Right forelimb (tissue), 1 donor: Measurements from ENCODE around the gene L2HGDH.
"Not testable (repeated sequence)": the region's sequence is repeated elsewhere in the genome, so short reads cannot be mapped to it uniquely, and the experiment has no call there.

Source experiments
- DNase-seq: peaks from one replicate; pipeline ENCODE4 v3.0.0-alpha.2; 2018

The L2HGDH gene

DNA sequence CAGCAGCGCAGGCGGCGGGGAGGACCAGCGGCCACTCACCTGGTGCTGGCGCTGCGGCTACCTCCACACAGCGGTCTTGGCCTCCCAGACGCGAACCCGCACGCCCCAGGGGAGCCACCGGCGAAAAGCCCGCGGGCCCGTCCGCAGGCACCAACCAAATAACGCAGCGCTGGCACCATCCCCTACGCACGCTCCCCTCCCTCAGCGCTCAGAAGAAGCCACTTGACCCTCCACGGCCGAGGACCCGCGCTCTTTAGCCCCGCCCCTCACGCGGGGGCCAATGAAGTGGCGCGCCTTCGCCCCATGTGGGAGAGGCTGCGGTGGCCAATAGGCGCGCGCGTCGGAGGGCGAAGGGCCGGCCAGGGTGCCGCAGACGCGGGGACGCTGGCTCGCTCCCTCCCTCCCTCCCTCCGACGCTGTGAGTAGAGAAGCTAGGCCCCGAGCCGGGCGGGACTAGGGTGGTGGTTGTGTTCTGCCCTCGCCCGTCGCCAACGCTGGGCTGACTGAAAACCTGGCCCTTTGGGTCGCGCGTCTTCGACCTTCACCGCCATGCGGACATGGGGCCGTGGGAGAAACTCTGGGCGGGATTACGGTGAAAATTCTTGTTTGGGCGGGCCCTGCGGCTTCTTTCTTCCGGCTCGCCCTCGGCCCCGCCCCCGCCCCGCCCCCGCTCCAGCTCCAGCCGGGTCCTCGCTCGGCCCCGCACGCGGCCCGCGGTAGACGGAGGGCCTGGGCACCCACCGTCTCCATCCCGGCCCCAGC lies at the start of gene L2HGDH, which contains the start of gene DMAC2L:
TSS of gene L2HGDH (minus strand) at position 258 of the 762 bp plus-strand sequence. CDS start at position 179, 79 bp downstream.
TSS of gene DMAC2L (plus strand) at position 353 of the 762 bp plus-strand sequence. CDS start 9,164 bp downstream, outside the sequence.
- peak; percentile 95 for DNase-seq

DNA sequence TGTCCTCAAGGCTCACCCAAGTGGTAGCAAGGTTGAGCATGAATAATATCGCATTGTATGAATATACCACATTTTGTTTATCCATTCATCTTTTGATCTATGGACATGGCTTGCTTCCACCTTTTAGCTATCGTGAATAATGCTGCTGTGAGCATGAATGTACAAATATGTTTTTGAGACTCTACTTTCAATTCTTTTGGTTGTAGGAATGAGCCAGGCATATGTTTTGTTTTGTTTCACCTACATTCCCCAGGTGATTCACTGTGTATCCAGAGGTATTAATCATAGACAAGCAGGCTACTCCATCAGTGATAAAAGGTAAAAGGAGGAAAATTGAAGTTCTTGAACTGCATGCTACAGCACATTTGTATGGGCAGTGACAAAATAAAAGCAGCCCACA lies 48.8 kb upstream of the L2HGDH start:
- no peak for DNase-seq

GRCh38 chr14:50360093-50360492 lies 48.1 kb upstream of the L2HGDH start:
- DNase-seq: no peak

GRCh38 chr14:50359631-50360030 lies 47.6 kb upstream of the L2HGDH start:
- no peak for DNase-seq

- no peak for DNase-seq
Measured at GRCh38 chr14:50357753-50358395, 45.8 kb upstream of the L2HGDH start.

DNA sequence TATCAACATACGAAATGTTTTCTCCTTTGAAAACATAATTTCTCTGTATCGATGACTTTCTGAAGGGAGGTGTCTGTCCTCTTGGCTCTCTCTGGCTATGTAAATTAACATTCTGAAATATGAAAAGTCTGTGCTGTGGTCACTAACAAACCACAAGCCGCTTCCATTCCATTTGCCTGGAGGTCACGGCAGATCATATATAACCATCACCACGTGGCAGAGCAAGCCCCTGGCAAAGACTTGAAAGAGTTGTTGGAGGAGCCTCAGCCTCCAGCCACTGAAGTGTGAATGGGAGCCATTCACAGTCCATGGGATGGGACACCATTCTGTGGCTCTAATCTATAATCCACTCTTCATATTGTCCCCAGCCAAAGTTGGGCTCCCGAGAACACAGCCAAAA lies 45.1 kb upstream of the L2HGDH start:
- no peak for DNase-seq

GRCh38 chr14:50356283-50356682 lies 44.3 kb upstream of the L2HGDH start:
- DNase-seq: not testable (repeated sequence)

DNA sequence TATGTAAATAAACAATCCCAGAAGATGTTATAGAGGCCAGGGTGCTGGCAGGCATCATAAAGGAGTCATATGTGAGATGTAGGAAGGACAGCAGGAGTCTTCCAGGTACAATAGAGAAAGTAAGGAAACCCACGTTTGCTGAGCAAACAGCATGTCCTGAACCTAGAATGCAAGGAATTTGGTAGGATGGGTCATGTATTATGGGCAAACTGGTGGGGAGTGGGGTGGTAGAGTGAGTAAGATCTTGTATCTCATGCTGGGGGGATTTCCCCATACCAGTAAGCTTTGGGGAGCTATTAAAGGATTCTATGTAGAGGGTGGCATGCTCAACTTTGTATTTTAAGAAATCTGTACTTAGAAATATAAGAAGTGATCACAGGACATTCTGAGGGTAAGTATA lies 43.7 kb upstream of the L2HGDH start:
- no peak for DNase-seq

DNA sequence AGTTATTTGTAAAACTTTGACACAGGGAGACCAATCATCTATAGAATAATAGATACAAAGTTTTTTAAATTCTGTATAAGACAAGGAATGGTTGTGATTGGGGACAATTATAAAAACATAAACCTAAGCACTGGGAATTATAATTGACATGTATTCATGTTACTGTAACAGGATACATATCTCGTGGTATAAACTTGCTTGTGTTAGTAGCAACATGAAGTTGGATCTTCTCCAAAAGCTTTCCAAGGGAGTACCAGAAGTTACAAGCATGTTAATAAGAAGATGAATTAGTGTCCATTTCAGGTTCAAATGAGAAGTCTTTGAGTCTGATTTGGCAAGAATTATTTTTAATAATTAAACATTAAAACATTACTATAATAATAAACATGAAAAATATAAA lies 42.5 kb upstream of the L2HGDH start:
- DNase-seq: no peak

DNA sequence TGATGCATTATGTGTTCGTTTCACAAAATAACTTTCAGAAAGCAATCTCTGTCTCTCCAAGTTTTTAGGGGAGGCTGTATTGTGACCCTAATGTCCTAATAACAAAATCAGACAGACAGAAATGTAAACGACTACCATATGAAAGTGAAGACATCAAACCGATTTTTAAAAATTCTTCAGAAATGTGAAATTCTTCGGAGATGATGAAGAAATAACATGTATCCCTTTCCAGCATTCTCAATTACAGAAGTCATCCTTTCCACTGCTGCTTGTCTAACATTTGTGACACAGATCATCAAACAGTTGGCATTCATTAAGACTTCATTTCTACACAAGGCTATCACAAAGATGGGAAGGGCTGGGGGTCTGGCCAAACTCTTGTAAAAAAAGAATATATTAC lies 41.1 kb upstream of the L2HGDH start:
- no peak for DNase-seq

DNA sequence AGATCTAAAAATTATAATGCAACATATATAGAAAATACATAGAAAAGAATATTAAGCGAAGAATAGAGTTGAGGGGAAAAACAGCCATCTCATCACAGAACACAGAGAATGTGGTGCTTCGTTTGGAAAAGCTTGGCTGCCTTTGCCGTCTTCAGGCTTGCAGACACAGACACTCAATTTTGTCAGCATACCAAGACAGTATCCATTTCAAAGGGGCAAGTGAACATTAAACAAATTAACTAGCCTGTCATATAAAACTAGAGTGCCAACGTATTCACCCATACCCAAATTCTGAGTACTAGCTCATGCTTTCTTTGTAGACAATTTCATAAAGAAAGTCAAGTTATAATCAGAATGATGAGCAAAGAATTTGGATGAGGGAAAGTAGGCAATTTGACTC lies 40.6 kb upstream of the L2HGDH start:
- no peak for DNase-seq

- no peak for DNase-seq
Measured at GRCh38 chr14:50350975-50351374, 38.9 kb upstream of the L2HGDH start.

GRCh38 chr14:50348933-50349332 lies 36.9 kb upstream of the L2HGDH start:
- no peak for DNase-seq

GRCh38 chr14:50347521-50347920 lies 35.5 kb upstream of the L2HGDH start:
- DNase-seq: no peak

DNA sequence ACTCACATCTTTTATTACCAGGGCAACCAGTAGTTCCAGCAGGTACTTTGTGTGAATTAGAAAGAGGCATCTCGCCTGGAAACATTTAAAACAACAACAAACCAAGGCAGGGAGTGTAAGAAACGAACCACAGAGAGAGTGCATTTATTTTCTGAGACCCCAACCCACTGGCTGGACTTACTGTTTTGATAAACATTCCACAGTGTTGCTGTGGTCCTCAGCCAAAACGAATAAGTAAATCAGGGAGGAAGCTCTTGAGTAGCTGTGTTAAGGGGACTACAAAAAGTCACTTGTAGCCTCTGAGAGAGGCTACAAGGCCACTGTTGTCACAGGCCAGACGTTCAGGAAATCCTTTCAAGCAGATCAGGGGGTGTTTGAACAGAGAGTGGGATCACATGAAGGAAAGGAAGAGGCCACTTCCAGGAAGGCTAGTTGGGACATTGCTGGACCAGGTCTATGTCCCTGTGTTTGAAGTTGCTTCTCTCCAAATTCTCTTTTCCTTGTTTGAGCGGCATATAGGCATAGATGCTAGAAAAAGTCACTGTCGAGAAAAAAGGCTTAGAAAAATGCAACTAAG lies 33.9 kb upstream of the L2HGDH start:
- no peak for DNase-seq

GRCh38 chr14:50344876-50345563 lies 33.0 kb upstream of the L2HGDH start:
- DNase-seq: no peak

- no peak for DNase-seq
Measured at GRCh38 chr14:50344116-50344775, 32.2 kb upstream of the L2HGDH start.

DNA sequence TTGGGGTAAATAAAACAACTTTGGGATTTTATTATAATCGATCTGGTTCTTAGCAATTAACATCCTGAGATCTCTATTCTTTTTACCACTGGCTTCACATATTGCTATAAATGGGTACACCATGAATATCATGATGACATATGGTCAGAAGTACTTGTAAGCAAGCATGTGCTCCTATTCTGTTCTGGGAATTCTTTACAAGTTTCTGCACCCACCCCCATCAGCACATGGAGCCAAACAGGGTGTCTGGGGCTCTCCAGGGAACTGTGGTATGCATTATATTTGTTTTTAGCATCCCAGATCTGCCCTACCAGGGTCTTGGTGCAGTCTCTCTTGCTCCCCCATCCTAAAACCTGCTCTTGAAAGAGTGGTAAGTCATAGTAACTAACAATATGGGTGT lies 31.4 kb upstream of the L2HGDH start:
- DNase-seq: no peak

DNA sequence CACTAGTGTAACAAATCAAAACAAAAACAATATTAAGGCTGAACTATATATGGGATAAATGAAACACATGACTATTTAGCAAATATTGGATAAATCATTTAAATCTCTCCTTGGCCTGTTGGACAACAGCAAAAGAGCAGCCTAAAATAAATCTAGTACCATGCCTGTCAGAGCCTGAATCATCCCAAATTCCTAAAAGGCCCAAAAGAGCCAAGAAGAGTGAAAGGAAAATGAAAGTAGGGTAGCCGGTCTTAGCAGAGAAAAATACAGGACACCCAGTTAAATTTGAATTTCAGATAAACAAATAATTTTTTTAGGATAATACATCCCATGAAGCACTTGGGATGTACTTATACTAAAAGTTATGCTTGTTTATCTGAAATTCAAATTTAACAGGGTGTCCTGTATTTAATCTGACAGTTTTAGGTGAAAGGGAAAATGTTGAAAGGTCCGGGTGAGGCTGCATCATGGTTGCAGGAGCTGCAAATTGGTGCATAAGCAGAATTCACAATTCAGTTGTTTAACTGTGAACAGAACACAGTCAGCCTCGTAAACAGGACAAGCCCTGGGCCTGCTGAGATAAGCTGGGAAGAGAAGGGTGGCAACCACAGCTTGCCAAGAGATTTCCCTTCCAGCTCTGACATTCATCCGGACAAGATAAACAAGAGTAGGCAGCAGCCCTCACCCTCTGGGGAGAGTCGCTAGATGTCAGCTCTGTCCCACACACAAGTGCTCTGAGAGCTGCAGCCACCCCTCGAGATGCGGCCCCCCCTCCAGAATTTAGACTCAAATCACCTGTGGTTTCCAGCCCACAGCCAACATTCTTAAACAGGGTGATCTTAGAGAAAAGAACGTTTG lies 30.4 kb upstream of the L2HGDH start:
- DNase-seq: peak; percentile 61

- no peak for DNase-seq
Measured at GRCh38 chr14:50340963-50341362, 28.9 kb upstream of the L2HGDH start.

DNA sequence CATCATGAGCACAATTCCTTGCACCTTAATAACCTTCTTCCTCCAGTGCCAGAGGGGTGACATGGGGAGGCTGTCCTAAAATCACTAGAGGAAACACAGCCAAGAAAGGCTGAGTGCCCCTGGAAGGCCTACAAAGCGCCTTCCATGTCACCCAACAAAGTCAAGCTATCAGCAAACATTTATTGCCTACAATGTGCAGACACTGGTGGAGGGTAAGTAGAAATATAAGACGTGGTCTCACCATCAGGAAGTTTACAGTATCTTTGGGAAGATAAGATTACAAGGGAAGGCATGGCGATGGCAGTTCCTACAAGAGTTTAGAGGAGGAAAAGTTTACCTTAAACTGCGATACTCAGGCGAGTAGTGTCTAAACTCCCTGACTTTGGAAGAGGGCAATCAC lies 28.0 kb upstream of the L2HGDH start:
- no peak for DNase-seq
